Right ventricle myocardium inferior (tissue), 1 donor: ENCODE results near the gene IL23R. TPM values are rescaled to one million over a fixed set of nuclear protein-coding genes. Genes with fewer than 3 reads are reported as not detected.
"Not testable (repeated sequence)": the region's sequence is repeated elsewhere in the genome, so short reads cannot be mapped to it uniquely, and the experiment has no call there.

Experiments
- ATAC-seq: fragments of 200-7000 bp; cut with Tn5 transposase; one replicate; pipeline ENCODE4 v1.9.1; 2020; ENCODE audit warnings: mild to moderate bottlenecking, moderate library complexity
- DNase-seq: peaks from one replicate; pipeline ENCODE4 v3.0.0; 2021; ENCODE audit errors: missing footprints
- intact Hi-C: fragments of 100-400 bp; cut with DNase I; formaldehyde crosslinking; loops from one replicate; pipeline ENCODE4 v1.11.0; 2022
- total RNA-seq: library from RNA; stranded (reverse); fragmentation: NEBNext Ultra II Directional; extraction: Animal tissue kit (Norgen Biotek cat#: 25700); gene quantifications from one replicate; pipeline ENCODE4 v1.2.1, GENCODE V29; 2021
- donor health status: DM: no; HTN: yes; CAD: no; lungs with severe emphysema.

The IL23R gene
- total RNA-seq, 1 donor from 2014 or later: not detected

DNA sequence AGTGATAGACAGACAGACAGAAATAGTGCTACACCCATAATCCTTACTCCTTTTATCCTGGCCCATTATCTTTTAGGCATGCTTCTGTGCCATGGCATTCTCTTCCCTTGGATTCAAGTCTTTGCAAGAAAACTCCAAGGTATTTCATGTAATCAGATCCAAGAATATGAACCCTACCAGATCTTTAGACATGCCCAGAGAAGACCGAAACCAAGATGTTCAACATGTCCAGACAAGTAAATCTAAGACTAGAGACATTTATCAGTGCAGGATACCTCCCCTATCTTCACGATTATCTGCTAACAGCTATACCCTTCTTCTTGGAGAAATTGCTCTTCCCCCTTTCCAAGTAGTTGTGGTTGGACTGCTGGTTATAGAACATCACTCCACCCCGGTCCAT is 19.7 kb upstream of the IL23R start:
- no peak for DNase-seq
- intact Hi-C loops: loop anchor here (5.0 kb wide), 2 partner anchors 94 to 379 kb away; partner anchors contain the start of gene SLC35D1
- ATAC-seq: no peak

DNA sequence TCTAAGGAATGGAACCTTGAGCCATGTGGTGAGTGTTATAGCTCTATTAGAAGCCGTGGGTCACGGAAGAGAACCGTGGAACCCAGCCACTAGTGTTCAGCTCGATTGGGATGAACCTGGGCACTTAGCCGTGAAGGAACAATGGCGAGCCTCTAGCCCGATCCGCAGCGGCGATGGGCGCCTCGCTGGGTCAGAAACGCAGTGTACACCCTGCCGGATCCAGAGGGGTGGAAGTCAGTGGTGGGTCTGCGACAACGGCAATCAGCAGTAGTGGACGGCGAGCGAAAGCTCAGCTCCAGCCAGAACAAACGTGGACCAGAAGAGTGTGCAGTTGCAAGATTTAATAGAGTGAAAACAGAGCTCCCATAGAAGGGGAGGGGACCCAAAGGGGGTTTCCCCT is 18.3 kb upstream of the IL23R start:
- intact Hi-C loops: loop anchor here (1.0 to 5.0 kb wide), 3 partner anchors 96 to 381 kb away; partner anchors contain the start of gene SLC35D1
- not testable (repeated sequence) for ATAC-seq, DNase-seq

DNA sequence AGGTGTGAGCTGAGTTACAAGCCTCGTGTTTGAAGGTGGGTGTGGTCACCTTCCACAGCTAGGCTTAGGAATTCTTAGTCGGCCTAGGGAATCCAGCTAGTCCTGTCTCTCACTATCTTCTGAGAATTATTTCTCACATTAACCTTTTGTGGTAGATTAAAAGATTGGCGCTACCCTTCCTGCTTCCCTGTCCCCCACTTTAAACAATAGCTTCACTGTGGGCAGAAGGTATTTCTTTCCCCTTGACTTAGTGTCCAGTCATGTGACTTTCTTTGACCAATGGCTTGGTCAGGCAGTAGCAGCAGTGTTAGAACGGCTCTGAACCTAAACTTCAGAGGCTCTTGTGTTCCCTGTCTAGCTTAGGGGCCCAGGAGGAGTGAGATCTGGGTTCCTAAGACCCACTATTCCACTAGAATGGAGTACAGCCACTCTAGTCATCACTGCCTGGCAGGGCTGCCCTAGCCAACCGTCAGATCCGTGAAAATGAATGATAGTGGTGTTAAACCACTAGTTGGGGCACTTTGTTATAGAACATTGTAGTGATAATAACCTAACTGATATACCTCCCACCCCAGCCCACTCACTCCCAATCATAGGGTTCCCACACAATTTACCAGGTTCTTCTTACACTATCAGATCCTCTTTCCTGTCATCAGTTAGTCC is 17.6 kb upstream of the IL23R start:
- ATAC-seq (no peak), DNase-seq (no peak)
- intact Hi-C loops: loop anchor here (1.0 to 5.0 kb wide), 3 partner anchors 96 to 381 kb away; partner anchors contain the start of gene SLC35D1

DNA sequence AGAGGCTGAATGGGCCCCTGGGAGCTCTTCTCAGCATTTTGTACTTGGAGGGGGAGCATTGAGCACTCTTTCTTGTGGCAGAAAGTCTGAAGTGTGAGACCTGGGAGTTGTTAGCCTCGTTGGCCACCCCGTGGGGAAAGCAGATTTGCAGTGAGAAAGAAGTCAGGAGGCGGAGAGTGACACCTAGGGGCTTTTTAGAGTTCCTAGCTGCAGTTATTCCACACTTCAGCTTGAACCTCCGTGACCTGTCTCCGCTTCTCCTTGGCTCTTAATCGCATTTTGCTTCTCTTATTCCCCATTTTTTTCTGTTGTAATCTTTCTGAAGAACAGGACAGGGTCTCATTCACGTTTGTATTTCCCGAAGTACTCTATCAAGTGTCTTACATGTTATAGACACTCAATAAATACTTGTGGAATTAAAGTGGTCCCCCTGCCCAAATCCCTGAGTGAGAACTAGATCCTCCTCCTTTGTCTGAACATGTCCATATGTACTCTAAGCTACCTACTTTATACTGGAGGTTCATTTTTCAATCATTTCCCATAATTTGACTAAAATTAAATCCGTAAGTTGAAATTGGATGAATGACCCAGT is 17.0 kb upstream of the IL23R start:
- intact Hi-C loops: loop anchor here (5.0 kb wide), 2 partner anchors 97 to 382 kb away; partner anchors contain the start of gene SLC35D1
- peak; percentile 94 for ATAC-seq
- no peak for DNase-seq

DNA sequence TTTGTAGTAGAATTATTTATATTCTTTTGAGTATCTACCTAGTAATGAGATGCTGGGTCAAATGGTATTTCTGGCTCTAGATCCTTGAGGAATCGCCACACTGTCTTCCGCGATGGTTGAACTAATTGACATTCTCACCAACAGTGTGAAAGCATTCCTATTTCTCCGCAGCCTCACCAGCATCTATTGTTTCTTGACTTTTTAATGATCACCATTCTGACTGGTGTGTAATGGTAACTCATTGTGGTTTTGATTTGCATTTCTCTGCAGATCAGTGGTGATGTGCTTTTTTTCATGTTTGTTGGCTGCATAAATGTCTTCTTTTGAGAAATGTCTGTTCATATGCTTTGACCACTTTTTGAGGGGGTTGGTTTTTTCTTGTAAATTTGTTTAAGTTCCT is 15.3 kb upstream of the IL23R start:
- no peak for DNase-seq
- no peak for ATAC-seq
- intact Hi-C loops: no loop called here

DNA sequence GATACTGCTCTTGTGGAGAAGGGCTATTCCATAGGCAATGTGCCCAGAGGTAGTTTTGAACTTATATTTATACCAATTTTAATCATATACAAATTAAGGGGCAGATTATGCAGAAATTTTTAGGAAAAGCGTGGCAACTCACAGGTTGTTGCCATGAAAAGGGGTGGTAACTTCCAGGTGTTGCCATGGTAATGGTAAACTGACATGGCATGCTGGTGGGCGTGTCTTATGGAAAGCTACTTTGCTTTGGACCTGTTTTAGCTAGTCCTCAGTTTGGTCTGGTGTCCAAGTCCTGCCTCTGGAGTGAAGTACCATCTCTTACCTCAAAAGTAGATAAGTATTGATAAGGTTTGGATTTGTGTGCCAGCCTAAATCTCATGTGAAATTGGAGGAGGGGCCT is 7.9 kb upstream of the IL23R start:
- intact Hi-C loops: no loop called here
- ATAC-seq (no peak), DNase-seq (no peak)

DNA sequence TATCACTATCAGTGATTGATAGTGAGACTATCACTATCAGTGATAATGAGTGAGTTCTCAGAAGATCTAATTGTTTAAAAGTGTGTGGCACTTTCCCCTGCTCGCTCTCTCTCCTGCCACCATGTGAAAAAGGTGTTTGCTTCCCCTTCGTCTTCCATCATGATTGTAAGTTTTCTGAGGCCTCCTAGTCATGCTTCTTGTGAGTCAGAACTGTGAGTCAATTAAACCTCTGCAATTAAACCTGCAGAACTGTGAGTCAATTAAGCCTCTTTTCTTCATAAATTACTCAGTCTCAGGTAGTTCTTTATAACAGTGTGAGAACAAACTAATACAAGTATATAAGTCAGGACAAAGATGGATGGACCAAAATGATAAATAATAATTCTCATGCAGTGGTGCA is 7.0 kb upstream of the IL23R start:
- ATAC-seq (no peak), DNase-seq (no peak)
- intact Hi-C loops: no loop called here

DNA sequence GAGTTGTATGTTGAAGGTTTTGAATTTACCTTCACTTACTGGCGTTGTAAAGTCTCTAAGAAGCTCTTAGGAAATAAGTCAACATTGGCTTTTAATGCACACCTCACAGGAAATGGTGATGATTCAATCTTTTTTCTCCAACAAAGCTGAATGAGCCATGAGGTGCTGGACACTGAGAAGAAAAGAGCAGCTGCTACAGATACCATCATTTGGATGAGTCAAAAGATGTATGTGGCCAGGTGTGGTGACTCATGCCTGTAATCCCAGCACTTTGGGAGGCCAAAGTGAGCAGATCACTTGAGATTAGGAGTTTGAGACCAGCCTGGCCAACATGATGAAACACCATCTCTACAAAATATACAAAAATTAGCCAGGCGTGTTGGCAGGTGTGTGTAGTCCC is 3.3 kb upstream of the IL23R start:
- DNase-seq: no peak
- no peak for ATAC-seq
- intact Hi-C loops: no loop called here

DNA sequence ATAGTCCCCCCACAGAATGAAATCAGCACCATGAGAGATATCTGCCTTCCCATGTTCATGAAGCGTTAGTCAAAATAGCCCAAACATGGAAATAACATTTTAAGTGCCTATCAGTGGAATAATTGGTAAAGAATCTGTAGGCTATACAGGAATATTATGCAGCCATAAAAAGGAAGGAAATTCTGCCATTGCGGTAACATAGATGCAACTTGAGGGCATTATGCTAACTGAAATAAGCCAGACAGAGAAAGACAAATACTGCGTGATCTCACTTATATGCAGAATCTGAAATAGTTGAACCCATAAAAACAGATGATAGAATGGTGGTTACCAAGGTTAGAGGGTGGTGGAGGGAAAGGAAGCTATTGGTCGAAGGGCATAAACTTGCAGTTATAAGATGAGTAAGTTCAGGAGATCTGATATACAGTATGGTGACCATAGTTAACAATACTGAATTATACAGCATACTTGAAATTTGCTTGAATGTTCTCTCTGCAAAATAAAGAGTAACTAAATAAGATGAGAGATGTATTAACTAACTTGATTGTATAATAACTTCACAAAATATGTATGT is 699 bp upstream of the IL23R start:
- no peak for DNase-seq
- ATAC-seq: no peak
- intact Hi-C loops: no loop called here

DNA sequence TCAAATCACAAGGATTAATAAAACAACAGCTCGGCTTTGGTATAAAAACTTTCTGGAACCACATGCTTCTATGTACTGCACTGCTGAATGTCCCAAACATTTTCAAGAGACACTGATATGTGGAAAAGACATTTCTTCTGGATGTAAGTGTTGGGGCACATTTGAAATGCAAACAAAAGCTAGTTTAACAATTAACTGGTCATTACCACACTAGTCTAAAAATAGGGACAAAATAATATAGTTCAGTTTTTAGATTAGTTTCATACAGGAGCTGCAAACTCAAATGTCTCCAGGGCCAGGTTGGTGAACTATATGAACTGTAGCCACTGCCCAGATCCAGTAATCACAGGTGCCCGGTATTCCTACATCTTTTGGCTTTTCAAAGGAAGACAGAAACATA is 3.2 kb downstream of the IL23R start:
- DNase-seq (no peak), ATAC-seq (no peak)
- intact Hi-C loops: no loop called here

DNA sequence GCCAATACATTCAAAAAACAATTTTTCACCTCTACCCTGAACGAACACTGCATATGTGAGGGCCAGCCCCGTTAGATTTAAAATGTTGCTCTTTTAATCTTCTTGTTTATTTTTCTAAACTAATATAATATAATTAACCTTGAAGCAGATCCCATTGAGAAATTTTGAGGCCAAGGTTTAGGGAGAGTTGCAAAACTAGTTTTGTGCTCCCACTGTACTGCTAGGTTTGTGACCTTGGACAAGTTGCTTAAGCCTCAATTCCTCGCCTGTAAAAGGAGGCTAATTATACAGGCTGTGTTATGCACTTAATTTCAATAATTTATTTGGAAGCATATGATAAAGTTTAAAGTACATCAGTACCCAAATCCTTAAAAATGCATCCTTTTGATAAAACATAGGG is 3.7 kb downstream of the IL23R start:
- ATAC-seq: no peak
- DNase-seq: no peak
- intact Hi-C loops: no loop called here

DNA sequence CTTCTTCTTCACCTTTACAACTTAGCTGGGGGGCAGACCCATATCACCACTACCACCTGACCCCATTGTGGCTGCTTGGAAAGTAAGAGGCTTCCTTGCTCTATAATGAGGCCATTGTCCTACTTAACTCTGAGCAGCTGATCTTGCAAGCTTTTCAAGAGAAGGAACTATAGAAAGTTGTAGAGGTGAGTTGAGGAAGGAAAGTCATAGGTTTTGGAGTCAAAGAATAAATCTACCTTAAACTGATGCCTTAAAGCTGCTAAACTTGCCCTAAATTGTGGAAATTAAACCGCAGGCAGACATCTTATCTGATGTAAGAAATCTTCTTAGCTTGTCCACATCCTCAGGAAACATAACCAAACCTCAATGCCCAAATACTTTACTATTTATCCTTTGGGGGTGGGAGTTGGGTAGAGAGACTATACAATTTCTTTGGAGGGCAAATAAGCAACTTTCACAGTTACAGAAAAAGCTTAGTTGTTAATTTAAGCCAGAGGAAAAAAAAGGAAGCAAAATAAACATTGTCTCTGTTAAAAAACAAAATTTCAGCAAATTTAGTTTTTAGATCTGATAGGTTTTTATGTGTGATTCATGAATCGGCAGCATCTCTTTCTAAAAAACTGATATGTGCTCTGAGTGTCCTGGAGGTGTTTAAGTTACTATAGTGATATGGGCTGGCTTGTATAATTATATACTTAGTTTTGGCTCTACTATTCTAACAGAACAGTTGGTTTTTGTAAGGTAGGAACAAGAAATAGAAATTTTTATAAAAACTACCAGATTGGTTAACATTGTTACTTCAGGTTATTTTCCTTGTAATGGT is 4.7 kb downstream of the IL23R start:
- intact Hi-C loops: no loop called here
- ATAC-seq (no peak), DNase-seq (no peak)

DNA sequence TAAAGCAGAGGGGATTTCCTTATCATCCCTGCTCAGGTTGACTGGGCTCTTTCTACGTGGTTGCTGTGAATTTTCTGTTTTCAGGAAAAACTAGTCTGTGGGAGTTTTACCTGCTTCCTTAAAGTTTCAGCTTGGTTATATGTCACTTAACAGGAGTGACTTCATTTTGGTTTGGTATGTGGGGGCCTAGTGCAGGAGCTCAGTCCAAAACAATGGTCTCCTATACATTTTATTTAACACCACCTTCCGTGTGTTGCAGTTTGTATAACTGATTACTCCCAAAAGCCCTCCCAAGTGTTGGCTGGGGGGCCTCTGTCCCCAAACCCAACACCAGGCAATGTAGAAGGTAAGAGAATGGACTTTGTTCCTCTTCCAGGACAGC is 5.3 kb downstream of the IL23R start:
- DNase-seq (no peak), ATAC-seq (no peak)
- intact Hi-C loops: no loop called here

DNA sequence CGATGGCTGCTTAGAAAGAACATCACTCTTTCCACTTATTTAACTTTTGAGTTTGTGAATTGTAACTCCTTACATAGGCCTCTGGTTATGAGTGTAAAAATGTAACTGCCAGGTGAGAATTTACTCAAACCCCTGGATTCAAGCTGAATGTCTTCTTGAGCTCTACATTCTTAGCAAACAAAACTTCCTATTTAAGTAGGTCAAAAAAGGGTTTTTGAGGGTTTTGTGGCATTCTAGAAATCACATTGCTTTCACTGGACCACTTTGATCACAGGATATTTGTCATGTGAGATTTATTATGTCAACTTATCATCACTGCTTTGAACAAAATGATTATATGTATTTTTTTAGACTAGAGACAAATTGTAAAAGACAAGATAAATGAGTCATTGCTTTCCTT is 5.7 kb downstream of the IL23R start:
- intact Hi-C loops: no loop called here
- ATAC-seq: no peak
- DNase-seq: no peak

DNA sequence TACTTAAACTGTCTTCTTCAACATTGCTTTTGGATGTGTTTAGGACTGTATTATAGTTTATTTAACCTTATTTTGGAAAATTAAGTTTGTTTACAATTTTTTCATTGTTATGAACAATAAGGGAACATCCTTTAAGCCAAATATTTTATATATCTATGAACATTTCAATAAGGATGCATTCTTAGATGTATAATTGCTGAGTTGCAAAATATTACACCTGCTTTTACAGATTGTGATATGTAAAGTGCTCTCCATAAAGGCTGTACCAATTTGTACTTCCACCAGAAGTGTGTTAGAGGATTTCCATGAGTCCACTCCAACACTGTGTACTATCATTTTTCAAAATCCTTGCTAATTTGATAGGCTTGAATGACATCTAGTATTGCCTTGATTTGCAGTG is 7.7 kb downstream of the IL23R start:
- intact Hi-C loops: no loop called here
- no peak for DNase-seq
- no peak for ATAC-seq

DNA sequence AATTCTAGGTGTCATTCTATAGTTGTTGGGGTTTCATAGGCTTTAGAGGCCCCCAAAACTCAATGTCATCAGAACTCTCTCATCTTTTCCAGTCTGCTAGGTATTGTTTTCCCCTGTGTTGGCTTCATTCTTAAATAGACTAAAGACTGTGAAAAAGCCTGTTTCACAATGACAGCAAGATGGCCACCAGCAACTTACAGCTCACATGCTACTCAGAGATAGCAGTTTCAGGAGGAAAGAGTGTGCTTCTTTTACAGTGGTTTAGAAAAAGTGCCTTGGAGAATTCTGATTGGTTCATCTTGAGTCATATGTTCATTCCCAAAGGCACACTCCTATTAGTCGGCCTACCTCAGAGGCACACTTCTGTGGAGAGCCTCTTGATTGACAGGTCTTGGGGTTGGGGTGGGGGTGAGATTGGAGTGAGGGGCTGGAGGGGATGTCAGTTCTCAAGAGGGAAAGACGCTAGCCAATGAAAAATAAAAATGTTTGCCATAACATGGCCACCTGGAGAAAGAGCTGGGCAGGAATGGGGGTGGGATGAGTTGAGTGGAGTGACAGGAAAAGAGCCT is 8.5 kb downstream of the IL23R start:
- DNase-seq: no peak
- intact Hi-C loops: no loop called here

DNA sequence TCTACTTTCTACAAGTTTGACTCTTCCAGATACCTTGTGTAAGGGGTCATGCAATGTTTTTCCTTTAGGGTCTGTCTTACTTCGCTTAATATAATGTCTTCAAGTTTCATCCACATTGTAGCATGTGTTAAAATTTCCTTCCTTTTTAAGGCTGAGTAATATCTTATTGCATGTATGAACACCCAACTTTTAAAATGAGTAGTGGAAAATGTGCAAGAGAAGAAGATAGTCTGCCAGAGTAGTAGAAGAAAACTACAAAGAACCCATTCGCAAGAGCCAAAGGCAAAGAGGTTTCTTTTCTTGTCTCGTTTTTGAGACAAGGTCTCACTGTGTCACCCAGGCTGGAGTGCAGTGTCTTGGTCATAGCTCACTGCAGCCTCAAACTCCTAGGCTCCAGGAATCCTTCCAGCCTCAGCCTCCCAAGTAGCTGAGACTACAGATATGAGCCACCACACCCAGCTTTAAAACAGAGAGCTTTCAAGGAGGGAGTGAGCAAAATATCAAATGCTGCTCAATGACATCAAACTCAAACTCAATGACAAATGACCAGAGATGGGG is 9.4 kb downstream of the IL23R start:
- intact Hi-C loops: no loop called here
- DNase-seq (no peak), ATAC-seq (no peak)

More for the DNA sequence above, 8.5 kb downstream of the IL23R start:
- no peak for ATAC-seq

DNA sequence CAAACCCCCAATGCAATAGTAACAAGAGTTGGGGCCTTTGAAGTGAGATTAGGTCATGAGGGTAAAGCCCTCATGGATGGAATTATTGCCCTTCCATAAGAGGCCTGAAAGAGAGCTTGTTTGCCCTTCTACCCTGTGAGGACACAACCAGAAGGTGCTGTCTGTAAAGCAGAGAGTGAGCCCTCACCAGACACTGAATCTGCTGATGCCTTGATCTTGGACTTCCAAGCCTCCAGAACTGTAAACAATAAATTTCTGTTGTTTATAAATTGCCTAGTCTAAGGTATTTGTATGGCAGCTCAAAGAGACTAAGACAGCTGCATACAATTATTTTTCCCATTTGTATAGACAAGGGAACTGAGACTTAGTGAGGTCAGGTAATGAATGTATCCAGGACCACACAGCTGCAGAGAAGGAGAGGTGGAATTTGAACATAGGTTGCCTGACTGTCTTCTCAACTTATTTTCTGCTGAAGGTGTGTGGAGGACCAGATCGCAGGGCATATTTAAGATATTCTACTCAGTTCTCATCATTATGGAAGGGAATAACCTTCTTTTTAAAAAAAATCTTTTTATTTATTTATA is 18.7 kb downstream of the IL23R start:
- ATAC-seq (no peak), DNase-seq (no peak)
- intact Hi-C loops: no loop called here

DNA sequence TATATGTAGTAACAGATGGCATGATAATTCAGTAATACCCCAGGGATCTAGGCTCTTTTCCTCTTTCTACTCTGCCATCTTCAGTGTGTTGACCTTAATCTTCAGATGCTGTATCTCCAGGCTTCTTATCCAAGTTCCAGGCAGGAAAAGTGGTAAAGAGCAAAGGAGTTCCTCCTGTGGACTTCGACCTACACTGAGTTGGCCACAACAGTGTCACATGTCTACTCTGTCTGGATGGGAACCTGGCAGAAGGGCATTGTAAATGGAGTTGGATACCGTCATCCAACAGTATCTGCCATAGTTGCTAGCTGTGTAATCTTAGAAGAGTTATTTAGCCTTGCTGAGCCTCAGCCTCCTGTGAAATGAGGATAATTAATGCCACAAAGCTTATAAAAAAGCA is 21.9 kb downstream of the IL23R start:
- intact Hi-C loops: no loop called here
- no peak for ATAC-seq
- no peak for DNase-seq
